ENCODE data around the gene ARSG. TPM values are rescaled to one million over a fixed set of nuclear protein-coding genes. Genes with fewer than 3 reads are reported as not detected.
"Not testable (repeated sequence)": the region's sequence is repeated elsewhere in the genome, so short reads cannot be mapped to it uniquely, and the experiment has no call there.

The ARSG gene
- 1.0 and 1.9 TPM in 2 replicates for total RNA-seq (2014; rRNA removed; shearing (Covaris generic))

- Histone ChIP-seq H3K4me3 (peak within 1 kb of the TSS; percentile 71), H3K9me3 (replicated peaks) (no peaks in the 10 kb centered on the region), H3K4me1 (no peaks in the 10 kb centered on the region), H3K27ac (no peak within 1 kb of the TSS; the same call in 1 of the 2 replicates), H3K36me3 (no peaks in the 10 kb centered on the region), H3K27me3 (peaks cover 8% of the 10 kb centered on the region; the same call in 1 of the 2 replicates)
- DNase-seq = peak; percentile 73 to 74
Observed at GRCh38 chr17:68290955-68291835, at the start of gene ARSG, which contains the start of gene SLC16A6. TSS of gene ARSG (plus strand) at chr17:68291495. CDS start at chr17:68307494, 15,999 bp downstream. TSS of gene SLC16A6 (minus strand) at chr17:68291127. CDS start at chr17:68278320, 12,807 bp downstream.

GRCh38 chr17:68246271-68247028 is 44.8 kb upstream of the ARSG start:
- Histone ChIP-seq H3K4me3 (peak overlapping the region; percentile 87; the same call in 1 of the 2 replicates), H3K36me3 (0 out of 2 replicates have a peak, but pooled peaks cover 3% of the 10 kb centered on the region), H3K9me3 (replicated peaks) (no peaks in the 10 kb centered on the region), H3K27me3 (no peaks in the 10 kb centered on the region), H3K27ac (no peak overlapping the region), H3K4me1 (no peaks in the 10 kb centered on the region)
- DNase-seq = no peak

DNA sequence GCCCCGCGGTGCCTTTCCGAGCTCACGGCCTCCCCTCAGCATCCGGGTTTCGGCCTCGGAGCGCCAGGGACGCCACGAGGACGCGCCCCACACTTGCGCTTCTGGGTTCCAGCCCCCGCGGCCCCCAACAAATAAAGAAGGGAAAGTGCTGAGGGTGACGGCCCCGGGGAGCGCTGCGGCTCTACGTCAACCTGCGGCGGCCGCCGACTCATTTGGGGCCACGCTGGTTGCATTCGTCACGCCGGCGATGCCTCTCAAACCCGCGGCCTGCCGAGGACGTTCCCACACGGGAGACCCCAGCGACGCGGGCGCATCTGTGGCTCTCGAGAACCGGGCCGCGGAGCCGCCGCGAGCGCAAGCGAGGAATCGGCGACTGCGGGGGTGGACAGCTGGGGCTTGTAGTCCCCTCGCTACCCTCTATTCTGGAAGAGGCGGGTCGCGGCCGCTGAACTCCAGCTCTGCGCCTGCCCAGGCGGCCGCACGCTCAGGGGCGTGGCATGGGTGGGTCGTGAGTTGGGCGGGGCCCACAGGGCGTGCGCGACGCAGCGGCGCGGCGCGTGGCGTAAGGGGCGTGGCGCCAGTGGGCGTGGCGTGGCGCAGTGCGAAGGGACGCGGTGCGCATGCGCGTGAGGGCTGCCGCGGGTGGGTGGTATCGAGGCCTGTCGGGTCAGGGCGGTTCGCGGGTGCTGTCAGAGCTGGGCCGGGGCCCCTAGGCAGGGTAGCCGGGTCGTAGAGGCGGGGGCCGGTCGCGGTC is 43.7 kb upstream of the ARSG start, which contains the start of gene AMZ2:
Gene AMZ2 (plus strand): TSS at position 599 of the 754 bp plus-strand sequence. CDS start 2,145 bp downstream, outside the sequence.
- Histone ChIP-seq H3K36me3 (0 out of 2 replicates have a peak, but pooled peaks cover 5% of the 10 kb centered on the region), H3K27ac (peak within 1 kb of the TSS; percentile 97), H3K4me1 (no peaks in the 10 kb centered on the region), H3K4me3 (peak within 1 kb of the TSS; percentile 87), H3K9me3 (replicated peaks) (no peaks in the 10 kb centered on the region), H3K27me3 (no peaks in the 10 kb centered on the region)
- peak; percentile 95 for DNase-seq

DNA sequence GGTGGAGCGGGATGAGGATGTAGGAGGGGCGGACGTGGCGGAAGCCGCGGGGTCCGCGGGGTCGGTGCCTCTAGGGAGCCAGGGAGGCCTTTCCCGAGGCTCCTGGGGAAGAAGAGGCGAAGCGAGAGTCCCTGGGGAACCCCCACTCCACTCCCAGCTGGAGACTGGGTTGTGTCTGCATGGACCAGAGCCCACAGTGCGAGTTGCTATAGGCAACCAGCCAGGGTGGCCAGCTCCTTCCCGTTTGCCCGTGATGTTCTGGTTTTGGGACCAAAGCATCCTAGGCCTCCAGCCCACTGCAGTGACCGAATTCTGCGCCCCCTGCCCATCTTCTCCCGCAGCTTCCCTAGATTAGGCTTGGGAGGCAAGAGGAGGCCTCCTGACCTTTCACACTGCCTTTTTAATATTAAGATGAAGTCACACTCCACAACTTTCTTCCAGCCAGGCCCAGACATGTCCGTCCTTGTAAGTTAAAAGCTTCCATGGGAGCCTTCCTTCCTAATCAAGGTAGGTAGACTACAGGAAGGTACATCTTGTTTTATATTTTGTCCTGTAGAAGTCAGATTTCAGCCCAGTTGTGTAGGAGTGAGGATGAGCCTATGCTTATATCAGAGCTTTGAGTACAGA is 43.0 kb upstream of the ARSG start:
- H3K27me3 ChIP-seq = no peaks in the 10 kb centered on the region
- H3K4me1 ChIP-seq = no peaks in the 10 kb centered on the region
- peak overlapping the region; percentile 87 for H3K4me3 ChIP-seq
- no peak for DNase-seq
- H3K9me3 ChIP-seq (replicated peaks) = no peaks in the 10 kb centered on the region
- H3K36me3 ChIP-seq = 0 out of 2 replicates have a peak, but pooled peaks cover 5% of the 10 kb centered on the region
- H3K27ac ChIP-seq = peak overlapping the region; percentile 97

DNA sequence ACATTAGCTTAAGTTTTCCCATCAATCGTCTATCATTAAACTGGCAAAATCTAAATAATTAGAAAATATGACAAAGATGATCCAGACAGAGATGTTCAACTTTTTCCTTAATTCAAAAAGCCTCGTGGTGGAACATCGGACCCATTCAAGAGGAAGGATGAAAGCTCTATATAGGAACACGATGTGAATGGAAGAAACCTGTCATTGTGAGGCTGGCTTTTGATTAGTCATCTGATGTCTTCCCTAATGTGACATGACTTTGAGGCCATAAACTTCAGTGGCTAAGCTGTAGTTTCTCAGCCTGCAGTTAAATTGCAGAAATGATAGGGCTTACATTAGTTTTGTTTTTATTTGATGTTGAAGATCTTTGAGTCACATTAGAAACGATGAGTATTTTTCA is 42.4 kb upstream of the ARSG start:
- Histone ChIP-seq H3K36me3 (0 out of 2 replicates have a peak, but pooled peaks cover 5% of the 10 kb centered on the region), H3K27ac (no peak overlapping the region), H3K4me1 (no peaks in the 10 kb centered on the region), H3K9me3 (replicated peaks) (no peaks in the 10 kb centered on the region), H3K4me3 (no peak overlapping the region), H3K27me3 (no peaks in the 10 kb centered on the region)
- DNase-seq = no peak

DNA sequence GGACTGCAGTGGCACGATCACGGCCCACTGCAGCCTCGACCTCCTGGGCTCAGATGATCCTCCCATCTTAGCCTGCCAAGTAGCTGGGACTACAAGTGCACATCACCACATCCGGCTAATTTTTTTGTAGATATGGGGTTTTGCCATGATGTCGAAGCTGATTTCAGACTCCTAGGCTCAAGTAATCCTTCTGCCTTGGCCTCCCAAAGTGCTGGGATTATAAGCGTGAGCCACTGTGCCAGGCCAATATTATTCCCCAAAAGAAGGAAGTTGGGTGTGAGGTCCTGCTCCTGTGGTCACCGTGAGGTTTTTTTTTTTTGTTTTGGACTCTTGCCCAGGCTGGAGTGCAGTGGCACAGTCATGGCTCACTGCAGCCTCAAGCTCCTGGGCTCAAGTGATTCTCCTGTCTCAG is 41.9 kb upstream of the ARSG start:
- H3K4me3 ChIP-seq = no peak overlapping the region
- H3K27ac ChIP-seq = no peak overlapping the region
- H3K27me3 ChIP-seq = no peaks in the 10 kb centered on the region
- peaks cover 5% of the 10 kb centered on the region; the same call in 1 of the 2 replicates for H3K36me3 ChIP-seq
- no peaks in the 10 kb centered on the region for H3K4me1 ChIP-seq
- DNase-seq = peak in 1 of 2 experiments; percentile 18
- H3K9me3 ChIP-seq (replicated peaks) = no peaks in the 10 kb centered on the region

- not testable (repeated sequence) for H3K9me3 ChIP-seq (replicated peaks); H3K36me3 ChIP-seq; H3K4me1 ChIP-seq; H3K27me3 ChIP-seq; H3K4me3 ChIP-seq; DNase-seq; H3K27ac ChIP-seq
Observed at GRCh38 chr17:68253426-68253825, 37.9 kb upstream of the ARSG start.

GRCh38 chr17:68255151-68255550 is 36.1 kb upstream of the ARSG start:
- Histone ChIP-seq H3K27me3 (no peaks in the 10 kb centered on the region; the same call in 1 of the 2 replicates), H3K36me3 (peaks cover 5% of the 10 kb centered on the region; the same call in 1 of the 2 replicates), H3K27ac (no peak overlapping the region), H3K4me1 (peaks cover 8% of the 10 kb centered on the region), H3K4me3 (no peak overlapping the region), H3K9me3 (replicated peaks) (no peaks in the 10 kb centered on the region)
- no peak for DNase-seq

DNA sequence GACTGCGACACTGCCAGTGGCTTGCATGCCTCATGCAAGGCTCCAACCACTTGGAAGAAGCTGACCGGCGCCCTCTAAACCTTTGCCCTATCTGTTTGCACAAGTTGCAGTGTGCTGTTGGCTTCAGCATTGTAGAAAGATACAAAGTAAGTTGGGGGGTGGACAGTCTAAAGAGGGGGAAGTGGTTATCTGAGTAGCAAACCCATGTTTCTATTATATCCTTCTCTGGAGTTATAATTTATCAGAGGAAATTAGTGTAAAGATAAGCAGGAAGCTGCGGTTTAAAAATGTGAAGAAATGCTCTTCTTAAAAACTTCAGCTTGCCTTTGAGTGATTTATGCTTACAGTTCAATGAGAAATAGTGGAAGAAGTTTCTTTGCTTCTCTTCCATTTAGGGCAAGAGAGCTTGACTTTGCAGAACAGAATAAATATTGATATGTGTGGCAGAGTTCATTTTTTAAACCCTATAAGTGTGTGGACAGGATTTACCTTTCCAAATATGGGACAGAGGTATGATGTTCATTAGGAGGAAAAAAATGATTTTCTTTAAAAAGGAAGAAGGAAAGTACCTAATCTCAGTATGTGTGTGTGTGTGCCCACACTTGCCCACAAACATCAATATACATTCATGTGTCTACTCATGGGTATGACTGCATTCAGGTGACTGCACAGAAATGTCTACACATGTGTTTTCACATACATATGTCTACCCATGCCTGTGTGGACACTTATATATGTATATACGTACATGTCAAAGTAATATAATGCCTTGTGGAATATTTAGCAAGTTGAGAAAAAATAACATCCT is 35.4 kb upstream of the ARSG start:
- Histone ChIP-seq H3K36me3 (peaks cover 2% of the 10 kb centered on the region; the same call in 1 of the 2 replicates), H3K27me3 (no peaks in the 10 kb centered on the region; the same call in 1 of the 2 replicates), H3K4me1 (peaks cover 8% of the 10 kb centered on the region), H3K4me3 (no peak overlapping the region), H3K27ac (no peak overlapping the region), H3K9me3 (replicated peaks) (no peaks in the 10 kb centered on the region)
- no peak for DNase-seq

DNA sequence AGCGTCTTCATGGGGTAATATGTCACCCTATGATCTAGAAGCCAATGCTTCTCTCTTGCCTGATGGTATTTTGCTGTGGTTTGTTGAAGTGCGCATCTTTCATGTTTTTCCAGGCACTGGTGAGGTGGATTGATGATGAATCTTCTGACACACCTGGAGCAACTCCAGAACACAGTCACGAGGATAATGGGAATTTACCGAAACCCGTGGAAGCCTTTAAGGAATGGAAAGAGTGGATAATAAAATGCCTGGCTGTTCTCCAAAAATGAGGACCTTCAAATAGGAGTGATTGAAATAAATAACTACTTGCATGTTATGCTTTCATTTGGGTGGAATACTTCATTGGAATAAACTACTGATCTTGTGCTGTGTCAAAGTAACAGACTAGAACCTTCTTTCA is 34.6 kb upstream of the ARSG start:
- not testable (repeated sequence) for H3K36me3 ChIP-seq; DNase-seq; H3K27me3 ChIP-seq; H3K27ac ChIP-seq; H3K4me1 ChIP-seq; H3K9me3 ChIP-seq (replicated peaks); H3K4me3 ChIP-seq

- Histone ChIP-seq H3K4me3 (no peak overlapping the region), H3K27me3 (no peaks in the 10 kb centered on the region; the same call in 1 of the 2 replicates), H3K4me1 (peaks cover 8% of the 10 kb centered on the region), H3K27ac (no peak overlapping the region), H3K9me3 (replicated peaks) (no peaks in the 10 kb centered on the region), H3K36me3 (no peaks in the 10 kb centered on the region; the same call in 1 of the 2 replicates)
- no peak for DNase-seq
Observed at GRCh38 chr17:68257934-68258333, 33.4 kb upstream of the ARSG start.

- H3K9me3 ChIP-seq (replicated peaks); H3K27me3 ChIP-seq; H3K4me1 ChIP-seq; H3K36me3 ChIP-seq: not testable (repeated sequence)
- Histone ChIP-seq H3K27ac (peak overlapping the region; percentile 68), H3K4me3 (peak overlapping the region; percentile 49)
- DNase-seq = peak; percentile 71 to 75
Observed at GRCh38 chr17:68258890-68259647, 32.2 kb upstream of the ARSG start.

DNA sequence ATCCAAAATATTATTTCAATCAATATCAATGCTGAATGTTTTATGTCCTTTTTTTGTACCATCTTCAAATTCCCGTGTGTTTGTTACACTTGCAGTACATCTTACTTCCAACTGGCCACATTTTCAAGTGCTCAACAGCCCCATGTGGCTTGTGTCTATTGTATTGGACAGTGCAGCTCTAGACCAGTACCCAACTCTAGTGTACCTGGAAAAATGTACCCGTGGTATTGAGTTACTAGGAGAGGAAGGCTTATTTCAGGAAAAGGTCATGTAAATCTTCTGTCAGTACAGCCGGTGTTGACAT is 31.7 kb upstream of the ARSG start:
- not testable (repeated sequence) for H3K9me3 ChIP-seq (replicated peaks)
- H3K4me3 ChIP-seq = peak overlapping the region; percentile 40
- H3K27ac ChIP-seq = peak overlapping the region; percentile 27; the same call in 1 of the 2 replicates

More for the DNA sequence above, 31.7 kb upstream of the ARSG start:
- not testable (repeated sequence) for H3K27me3 ChIP-seq, H3K36me3 ChIP-seq, H3K4me1 ChIP-seq
- peak in 1 of 2 experiments; percentile 17 for DNase-seq

Measured in SJCRH30 (cell line).